NK-92 (cell line): ENCODE measurements around the gene DPEP2.
"Not testable (repeated sequence)": the region's sequence is repeated elsewhere in the genome, so short reads cannot be mapped to it uniquely, and the experiment has no call there.

Experiments used
- DNase-seq: peaks from one replicate; lab custom pipeline; 2025; ENCODE audit not compliant: unreplicated experiment; lab: John Stamatoyannopoulos, UW

DPEP2 gene

DNA sequence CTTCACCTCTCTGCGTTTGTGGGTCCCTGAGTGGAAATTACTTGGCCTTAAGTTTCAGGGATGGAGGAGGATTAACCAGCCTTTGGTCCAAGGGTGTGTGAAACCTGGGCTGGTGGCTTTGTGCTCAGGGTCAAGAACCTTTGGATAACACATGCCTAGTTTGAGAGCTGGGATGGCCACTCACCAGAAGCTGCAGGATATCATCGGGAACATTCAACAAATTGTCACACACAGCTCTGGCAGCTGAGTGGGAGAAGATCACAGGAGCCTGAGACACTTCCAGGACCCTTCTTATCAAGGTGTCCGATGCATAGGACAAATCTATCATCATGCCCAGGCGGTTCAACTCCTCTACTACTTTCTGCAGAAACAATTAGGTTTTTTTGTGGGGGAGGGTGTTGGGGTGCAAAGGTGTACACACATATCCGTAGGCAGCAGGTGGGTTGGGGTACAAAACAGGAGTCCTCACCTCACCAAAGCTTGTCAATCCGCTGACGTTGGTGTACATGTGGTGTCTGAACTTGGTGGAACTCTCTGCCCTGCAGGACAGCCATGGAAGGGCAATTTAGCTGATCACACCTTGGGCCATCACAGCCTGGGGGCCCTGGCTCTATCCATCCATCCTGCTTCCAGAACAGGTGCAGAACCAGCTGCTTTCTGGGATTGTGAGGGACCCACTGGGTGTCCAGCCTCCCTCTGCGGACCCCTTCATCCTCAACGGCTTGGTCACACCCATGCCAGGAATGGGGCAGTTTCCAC lies 21.6 kb downstream of the DPEP2 start:
- DNase-seq = no peak

DNA sequence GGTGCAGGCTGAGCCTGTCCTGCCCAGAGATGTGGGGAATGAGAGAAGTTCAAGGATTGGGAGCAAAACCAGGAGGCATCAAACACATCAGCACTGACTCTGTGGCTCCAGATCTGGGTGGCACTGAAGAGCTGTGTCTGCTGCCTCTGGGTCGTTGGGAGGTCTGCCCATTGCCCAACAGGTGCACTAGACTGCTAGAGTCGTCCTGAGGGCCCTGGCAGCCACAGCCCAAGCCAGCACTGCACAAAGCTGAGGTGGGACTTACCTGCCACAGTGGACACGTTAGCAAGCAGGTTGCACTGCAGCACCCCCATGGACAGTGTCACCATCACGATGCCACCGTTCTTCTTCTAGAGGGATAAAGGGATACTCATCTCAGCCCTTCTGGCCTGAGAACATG lies 22.3 kb downstream of the DPEP2 start:
- DNase-seq = no peak

DNA sequence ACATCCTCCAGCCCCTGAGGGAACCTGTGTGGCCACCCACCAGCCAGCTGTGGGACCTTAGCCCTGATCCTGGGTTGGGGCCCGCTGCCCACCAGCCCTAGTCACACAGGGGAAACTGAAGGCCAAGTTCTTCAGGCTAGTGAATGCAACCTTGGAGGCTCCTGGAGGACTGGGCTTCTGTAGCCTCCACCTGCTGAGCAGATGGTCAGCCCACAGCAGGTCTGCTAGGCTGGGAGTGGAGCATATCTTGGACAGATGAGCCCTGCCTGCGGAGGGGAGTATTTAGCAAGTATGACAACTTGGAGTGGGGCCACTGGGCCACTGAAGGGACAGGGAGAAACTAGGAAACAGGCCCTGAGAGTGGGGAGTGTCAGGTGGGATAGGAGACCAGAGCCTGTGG lies 23.1 kb downstream of the DPEP2 start:
- no peak for DNase-seq

DNA sequence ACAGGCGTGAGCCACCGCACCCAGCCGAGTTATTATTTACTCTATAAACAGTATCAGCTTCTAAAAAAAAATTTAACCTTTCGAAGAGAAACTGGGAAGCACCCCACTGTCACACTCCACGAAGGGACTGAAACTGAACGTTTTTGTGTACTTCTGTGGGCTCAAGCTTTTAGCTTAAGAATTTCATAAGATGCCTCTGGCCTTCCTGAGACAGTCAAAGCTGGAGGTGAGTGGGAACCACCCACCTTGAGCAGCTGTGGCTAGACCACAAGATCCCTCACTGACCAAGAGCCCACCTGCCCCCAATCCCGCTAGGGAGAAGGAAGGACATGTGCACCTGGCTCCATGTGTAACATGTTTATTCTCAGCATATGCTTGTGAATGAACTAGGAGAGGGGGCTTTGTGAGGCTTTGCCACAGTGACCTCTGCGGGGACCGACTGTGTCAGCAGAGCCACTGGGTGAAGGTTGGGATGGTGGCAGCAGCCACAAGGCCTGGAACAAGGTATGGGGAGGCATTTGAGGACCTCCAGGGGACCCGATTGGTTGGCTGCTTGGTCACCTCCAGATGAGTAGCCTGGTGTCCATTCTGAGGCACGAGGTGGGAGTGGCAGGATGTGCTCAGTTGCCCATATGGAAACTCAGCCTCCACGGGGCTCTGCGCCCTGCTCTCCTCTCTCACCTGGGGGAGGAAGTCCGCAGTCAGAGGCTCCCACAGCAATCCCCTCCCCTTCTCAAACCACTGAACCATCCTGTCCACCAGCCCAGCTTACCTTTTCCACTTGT lies 23.8 kb downstream of the DPEP2 start:
- no peak for DNase-seq

DNA sequence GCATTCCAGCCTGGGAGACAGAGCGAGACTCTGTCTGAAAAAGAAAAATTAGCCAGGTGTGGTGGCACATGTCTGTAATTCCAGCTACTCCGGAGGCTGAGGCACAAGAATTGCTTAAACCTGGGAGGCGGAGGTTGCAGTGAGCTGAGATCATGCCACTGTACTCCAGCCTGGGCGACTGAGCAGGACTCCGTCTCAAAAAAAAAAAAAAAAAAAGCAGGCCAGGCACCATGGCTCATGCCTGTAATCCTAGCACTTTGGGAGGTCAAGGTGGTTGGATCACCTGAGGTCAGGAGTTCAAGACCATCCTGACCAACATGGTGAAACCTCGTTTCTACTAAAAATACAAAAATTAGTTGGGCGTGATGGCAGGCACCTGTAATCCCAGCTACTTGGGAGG lies 27.0 kb downstream of the DPEP2 start:
- not testable (repeated sequence) for DNase-seq

DNA sequence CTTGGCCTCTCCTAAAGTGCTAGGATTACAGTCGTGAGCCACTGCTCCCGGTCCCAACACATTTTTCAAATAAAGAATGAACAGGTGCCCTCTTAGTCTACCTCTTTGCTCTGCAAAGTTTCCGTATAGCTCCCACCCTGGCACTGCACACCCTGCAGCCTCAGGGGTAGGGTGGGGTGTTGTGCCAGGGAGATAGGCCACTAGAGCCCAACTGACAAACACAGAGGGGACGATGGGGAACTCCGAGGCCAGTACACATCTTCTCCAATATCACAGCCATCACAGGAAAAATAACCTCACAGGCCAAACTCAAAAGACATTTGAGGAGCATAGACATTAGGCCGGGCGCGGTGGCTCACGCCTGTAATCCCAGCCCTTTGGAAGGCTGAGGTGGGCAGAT lies 28.2 kb downstream of the DPEP2 start:
- no peak for DNase-seq

DNA sequence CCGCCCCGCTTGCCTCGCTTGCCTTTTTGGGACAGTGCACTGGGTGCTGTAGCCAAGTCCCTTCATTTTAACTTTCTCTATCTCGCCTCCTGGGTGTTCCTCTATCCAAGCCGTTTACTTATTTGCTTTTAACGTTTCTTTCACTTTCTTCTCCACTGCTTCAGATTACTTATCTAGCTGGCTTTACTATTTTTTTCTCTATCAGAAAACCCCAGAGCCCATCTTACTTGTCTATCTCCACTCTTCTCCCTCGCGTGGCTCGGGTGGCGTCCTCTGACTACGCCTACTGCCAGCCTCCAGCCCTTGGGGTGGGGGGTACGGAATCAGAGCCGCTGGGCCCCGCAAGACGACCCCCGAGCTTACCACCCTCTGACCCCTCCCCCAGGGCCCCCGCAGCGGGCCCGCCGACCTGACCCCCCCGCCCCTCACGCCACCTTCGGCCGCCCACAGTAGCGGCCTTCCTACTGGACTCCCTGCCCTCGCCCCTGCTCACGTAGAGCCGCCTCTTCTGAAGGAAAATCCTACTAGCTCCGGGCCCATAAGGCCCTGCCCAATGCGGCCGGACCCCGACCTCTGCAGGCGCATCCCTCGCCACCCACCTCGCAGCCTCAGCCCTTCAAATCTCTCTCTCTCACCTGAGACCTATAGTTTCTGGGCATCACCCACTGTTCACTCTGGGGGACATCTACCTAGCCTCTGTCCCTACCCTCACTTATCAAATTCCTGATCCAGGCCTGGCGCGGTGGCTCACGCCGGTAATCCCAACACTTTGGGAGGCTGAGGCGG lies 29.8 kb downstream of the DPEP2 start:
- no peak for DNase-seq

DNA sequence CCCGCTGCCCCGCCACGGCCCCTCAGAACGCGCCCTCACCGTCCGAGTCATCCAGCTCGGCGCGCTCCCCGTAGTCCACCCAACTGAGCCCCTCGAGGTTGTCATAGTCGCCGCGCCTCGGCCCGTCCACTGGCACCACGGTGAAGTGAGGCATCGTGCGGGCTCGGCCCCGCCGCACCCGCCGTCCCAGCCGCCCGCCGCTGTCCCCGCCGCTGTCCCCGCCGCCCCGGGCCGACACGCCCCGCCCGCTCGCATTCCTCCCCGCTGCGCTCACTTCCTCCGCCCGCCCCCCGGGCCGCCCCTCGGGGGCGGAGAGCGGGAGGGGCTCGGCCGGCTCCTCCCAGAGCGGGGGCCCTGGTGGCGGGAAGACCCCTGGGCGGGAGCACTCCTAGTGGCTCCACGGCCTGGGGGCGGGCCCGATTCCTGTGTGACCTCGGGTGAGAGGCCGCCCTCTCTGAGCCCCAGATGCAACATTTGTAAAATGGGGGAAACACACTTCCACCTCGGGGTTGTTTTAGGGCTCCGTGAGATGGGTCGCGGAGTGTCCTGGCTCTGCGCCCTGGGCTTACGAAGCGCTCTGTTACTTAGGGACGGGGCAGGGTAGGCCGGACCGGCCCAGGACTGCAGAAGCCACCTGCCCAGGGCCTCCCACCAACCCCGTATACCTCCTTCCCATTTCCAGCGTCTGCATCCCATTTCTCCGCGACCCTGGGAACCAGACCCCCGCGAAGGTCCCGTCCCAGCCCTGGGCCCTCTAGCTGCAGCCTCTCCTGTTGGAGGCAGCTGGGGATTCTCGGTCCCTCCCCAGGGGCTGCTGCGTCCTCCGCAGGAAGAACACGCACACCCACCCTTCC lies 30.7 kb downstream of the DPEP2 start, which contains the start of gene SLC12A4:
TSS of gene SLC12A4 (minus strand) at position 238 of the 854 bp plus-strand sequence. CDS start at position 154, 84 bp downstream.
- DNase-seq = peak; percentile 25

DNA sequence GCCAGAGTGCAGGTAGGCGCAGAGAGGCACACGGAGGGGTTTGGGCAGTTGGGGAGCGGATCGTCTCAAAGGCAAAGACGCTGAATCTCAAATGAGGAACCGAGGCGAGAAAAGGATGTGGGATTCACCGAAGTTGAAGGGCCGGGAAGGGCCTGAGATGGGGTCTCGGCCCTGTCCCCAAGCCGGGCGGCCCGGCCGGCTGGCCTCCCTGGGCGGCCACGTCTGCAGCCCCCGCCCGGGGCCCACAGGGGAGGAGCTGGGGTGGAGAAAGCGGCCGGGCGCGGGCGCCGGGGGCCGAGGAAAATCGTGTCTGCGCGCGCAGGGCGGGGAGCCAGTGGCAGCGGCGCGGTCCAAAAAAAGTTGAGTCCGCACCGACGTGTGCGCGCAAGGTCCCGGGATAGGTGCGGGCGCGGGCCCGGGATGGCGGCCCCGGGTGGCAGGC lies 31.3 kb downstream of the DPEP2 start:
- no peak for DNase-seq

DNA sequence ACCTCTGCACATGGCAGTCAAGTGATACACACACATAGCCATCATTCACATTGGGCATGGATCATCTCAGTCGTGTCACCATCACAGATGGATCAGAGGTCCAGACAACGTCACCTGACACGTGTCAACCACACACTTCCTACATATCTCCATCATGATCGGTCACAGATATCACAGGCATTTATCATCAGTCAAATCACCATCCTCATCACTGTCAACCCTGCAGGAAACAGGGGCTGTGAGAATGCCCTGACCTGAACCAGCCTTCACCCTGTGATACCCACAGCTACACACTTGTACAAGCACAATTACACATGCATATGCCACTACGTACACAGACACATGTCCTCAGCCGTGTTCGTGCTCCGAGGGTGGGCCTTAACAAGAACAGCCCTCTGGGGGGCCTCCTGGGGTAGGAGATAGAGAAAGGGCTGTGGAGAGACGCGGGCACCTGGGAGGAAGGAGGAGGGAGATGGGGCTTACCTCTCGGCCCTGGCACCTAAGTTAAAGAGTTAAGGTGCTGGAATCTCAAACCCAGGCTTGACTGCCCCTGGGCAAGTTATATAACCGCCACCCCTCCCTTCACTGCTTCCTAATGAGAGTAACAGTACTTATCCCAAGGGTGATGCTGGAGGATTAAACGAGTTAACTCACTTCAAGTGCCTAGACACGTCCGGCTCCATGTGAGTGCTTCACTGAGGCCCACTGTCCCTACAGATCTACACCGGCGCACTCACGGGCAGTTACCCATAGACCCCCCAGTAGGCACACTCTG lies 31.9 kb downstream of the DPEP2 start:
- no peak for DNase-seq

DNA sequence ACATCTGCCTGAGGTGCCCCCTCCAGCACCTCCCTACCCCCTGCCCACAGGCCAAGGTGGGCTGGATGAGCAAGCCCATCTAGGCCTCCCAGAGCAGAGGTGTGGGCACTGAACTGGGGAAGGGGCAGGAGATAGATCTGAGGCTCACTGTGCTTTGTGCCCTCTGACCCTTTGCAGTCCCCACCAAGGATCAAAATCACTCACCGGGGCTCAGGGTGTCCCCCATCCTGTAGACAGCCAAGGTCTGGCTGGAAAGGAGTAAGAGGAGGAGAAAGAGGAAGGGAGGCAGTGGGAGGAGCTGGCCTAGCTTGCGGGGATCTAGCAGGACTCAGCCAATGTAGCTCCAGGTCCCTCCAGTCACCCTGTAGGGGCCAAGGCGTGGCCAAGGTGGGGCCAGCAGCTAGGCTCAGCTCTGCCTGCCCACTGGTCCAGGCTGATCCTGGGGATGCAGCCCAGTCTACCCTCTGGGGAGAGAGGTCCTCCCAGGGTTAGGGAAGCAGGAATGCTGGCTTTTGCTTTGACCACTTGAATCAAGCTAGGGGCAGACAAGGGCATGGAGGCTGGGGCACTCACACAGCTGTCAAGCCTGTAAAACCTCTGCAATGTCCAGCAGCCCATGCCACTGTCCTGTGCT lies 32.6 kb downstream of the DPEP2 start:
- DNase-seq = no peak

DNA sequence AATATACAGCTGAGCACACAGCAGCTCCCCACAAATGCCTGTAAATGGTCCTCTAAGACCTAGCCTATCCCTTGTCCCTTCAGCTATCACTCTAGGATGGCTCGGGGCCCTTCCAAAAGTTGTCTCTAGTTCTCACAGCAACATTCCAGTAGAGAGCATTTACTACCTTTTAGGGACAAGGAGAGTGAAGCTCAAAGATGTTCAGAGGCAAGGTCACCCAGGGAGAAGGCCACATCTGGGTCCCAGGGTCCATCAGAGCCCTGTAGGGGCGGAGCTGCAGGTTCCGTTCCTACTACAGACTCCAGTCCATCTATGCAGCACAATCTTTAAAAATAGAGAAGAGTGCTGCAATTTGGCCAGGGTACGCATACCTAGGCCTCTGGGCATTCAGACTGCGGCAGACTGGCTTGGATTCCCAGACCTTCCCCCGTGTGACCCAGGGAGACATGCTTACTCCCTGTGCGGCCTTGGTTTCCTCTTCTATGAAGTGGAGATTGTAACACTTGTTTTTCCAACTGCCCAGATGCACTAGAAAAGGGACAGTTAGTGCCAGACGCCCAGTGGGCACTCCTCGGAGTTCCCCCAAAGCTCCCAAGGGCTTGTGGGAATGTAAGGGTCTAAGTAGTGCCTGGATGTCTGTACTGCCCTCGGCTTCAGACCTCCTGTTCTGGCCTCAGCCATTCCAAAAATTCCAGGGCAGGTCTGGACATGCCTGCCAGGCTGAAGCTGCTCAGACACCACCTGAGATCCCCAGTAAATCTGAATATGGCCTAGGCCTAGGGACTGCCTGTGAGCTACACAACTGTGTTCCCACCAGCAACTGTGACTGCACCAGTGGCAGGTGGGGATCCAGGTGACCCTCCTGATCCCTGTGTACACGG lies 33.4 kb downstream of the DPEP2 start:
- no peak for DNase-seq

DNA sequence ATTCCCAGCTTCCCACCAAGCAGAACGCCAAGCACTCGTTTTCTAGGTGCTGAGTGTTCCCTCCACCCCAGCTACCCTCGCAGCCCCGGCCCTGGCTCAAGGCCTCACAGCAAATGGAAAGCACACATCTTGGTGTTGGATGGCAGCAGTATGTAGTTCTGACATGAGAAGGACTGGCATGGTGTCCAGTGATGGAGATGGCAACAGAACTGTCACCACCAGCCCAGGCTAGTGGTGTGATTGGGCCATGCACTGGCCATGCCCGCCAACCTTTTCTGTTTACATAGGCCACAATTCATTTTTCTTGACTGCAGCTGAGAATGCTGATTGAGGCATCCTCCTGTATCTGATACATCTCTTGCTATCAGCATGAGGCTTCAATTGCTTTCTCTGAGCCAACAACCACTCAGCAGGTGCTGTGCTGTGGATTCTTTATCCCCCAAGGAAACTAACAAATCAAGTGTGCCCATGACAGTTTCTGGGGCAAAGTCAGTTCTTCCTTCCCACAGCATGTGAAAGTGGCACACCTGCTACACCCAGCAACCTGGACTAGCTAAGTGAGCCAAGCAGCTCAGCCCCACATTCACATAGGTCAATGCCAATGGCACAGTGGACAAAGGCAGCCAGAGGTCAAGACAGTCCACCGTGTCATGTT lies 34.7 kb downstream of the DPEP2 start:
- DNase-seq = no peak

DNA sequence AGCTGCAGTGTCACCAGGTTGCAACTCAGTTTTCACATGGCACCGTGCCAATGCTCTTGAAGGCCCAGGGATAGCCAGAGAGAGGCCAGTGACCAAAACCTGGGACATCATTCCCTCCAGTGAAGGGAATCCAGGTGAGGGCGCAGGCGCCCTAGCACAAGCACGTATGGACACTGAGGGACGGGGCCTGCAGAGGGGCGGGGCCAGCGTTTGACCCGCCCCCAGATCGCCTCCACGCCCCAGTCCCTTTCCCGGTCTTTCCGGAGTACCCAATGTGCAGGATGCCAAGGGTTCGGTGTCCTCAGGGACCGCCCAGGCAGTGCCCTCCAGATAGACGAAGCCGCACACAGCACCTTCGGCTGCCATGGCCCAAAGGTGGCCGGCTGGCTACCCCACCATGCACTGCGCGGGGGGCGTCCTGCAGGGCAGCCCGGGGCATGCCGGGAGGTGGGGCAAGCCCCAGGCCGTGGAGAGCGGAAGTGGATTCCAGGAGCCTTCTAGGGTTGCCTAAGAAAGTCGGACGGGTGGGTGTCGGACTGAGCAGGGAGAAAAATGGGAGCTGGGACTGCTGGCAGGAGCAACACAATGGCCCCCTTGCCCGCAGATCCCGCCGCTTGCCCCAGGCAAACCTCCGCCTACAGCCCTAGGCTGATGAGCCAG lies 35.5 kb downstream of the DPEP2 start:
- no peak for DNase-seq

DNA sequence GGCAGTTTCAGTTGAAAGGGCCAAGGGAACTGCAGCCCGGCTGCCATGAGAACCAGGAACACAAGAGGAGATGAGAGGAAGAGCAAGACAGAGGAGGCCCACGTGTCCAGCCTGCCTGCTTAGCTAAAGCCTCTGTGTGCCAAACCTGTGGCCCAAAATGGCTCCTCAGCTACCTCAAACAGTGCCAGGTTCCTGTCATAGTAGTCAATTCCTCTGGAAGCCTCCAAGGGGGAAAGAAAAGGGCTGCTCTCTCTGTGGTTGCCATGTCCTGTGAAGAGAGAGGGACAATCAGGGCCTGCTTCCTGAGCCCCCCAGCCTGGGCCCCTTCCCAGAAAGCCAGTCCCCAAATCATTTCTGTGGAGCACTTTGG lies 36.0 kb downstream of the DPEP2 start:
- no peak for DNase-seq

DNA sequence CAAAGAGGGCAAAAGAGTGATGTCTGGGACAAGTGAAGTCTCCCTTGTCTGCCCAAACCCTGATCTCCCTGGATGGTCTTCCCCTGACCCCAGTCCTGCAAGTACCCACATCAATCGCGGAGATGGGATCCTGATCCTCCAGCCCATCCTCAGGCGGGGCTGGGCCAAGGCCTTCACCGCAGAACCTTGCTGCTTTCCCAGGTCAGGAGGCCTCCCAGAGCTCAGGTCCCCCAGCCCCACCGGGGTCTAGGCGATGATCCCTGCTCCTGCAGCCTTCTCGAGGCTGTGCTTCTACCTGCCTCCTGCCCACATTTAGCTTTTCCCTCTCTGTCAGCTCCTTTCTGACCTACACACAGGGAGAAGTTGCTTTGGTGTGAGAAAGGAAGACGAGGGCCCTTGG lies 37.1 kb downstream of the DPEP2 start:
- DNase-seq = no peak

DNA sequence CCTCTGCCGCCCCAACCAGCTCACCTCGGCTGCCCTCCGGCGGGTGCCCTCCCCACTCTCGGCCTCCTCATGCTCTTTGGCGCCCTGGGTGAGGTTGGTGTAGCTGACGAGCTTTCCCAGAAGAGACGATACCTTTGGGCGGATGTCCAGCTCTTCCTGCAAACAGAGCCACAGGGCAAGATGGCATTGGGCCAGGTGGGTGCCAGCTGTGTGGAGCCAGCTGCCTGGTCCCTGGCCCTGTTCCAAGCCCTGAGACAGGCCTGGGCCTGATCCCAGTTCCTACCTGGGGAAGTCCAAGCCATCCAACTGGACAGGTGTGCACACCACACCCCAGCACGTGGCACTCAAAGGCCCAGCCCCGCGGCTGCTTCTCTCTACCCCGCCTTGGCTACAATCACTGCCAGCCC lies 37.7 kb downstream of the DPEP2 start:
- no peak for DNase-seq
